Fibroblast of the aortic adventitia (primary cell): ENCODE measurements around the gene EVA1C. TPM values are rescaled to one million over a fixed set of nuclear protein-coding genes. Genes with fewer than 3 reads are reported as not detected.
"Not testable (repeated sequence)": the region's sequence is repeated elsewhere in the genome, so short reads cannot be mapped to it uniquely, and the experiment has no call there.

Source experiments
- DNase-seq: peaks from one replicate; pipeline ENCODE4 v3.0.0-alpha.2; 2010; ENCODE audit warnings: low read depth
- H3K4me3 ChIP-seq: 2 replicates; pipeline ENCODE4 v1.5.1; 2011; ENCODE audit warnings: low read depth, mild to moderate bottlenecking, control low read depth, low read length, moderate library complexity
- total RNA-seq: library from RNA; depleted of rRNA; stranded (reverse); fragments of >200 nt; gene quantifications from 2 replicates; pipeline ENCODE4 v1.2.3, GENCODE V29; 2012; ENCODE audit warnings: low replicate concordance
- TF ChIP-seq, protein P1 (sequence below): IDR thresholded peaks from 2 replicates; pipeline ENCODE4 v1.5.1; 2011; ENCODE audit warnings: mild to moderate bottlenecking, low read length, control low read depth, inconsistent platforms; ENCODE audit not compliant: insufficient read depth

Gene EVA1C
- total RNA-seq, 1 donor, result 14.5 TPM

DNA sequence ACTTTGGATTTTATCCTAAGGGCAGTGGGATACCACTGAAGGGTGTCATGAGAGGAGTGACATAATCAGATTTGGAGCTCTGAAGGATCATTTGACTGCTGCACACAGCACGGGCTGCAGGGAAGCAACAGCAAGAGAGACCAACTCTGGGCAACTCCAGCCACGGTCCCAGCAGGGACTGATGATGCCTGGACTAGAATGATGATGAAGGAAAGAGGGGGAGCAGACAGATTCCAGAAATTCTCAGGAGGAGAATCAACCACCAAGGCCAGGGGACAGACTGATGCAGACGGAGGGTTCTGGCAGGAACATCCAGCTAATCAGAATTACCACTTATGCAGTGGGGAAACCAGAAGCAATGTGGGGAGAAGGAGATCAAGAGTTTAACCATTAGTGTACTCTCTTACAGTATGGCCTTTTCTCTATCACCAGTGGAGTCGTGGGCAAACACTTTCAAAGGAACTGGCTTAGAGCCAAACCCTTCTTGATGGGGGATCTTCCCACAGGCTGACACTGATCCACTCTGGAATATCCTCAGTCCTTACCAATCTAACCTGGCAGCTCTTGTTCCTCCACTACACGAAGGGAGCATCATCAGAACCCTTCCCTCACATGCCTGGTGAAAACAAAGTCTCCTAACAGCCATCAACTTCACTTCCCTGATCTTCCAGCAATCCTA is 23.0 kb upstream of the EVA1C start:
- no peak overlapping the region for H3K4me3 ChIP-seq
- DNase-seq, result peak; percentile 39
- TF ChIP-seq, protein P1, sequence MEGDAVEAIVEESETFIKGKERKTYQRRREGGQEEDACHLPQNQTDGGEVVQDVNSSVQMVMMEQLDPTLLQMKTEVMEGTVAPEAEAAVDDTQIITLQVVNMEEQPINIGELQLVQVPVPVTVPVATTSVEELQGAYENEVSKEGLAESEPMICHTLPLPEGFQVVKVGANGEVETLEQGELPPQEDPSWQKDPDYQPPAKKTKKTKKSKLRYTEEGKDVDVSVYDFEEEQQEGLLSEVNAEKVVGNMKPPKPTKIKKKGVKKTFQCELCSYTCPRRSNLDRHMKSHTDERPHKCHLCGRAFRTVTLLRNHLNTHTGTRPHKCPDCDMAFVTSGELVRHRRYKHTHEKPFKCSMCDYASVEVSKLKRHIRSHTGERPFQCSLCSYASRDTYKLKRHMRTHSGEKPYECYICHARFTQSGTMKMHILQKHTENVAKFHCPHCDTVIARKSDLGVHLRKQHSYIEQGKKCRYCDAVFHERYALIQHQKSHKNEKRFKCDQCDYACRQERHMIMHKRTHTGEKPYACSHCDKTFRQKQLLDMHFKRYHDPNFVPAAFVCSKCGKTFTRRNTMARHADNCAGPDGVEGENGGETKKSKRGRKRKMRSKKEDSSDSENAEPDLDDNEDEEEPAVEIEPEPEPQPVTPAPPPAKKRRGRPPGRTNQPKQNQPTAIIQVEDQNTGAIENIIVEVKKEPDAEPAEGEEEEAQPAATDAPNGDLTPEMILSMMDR, result no peak

- H3K4me3 ChIP-seq, DNase-seq: not testable (repeated sequence)
These were observed 21.8 kb upstream of the EVA1C start for GRCh38 chr21:32390537-32391224.

DNA sequence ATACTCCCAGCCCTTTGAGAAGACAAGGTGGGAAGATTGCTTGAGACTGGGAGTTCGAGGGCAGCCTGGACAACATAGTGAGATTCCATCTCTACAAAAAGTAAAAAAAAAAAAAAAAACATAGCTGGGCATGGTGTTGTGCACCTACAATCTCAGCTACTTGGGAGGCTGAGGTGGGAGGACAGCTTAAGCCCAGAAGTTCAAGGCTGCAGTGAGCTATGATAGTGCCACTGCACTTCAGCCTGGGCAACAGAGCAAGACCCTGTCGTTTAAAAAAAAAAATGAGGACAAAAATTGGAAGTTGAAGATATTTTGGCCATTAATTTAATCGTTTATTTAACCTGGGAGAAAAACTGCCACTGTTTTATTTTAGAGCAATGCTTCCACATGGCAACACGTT is 20.8 kb upstream of the EVA1C start:
- TF ChIP-seq, protein P1, result no peak
- no peak for DNase-seq
- H3K4me3 ChIP-seq, result peak overlapping the region; percentile 97

DNA sequence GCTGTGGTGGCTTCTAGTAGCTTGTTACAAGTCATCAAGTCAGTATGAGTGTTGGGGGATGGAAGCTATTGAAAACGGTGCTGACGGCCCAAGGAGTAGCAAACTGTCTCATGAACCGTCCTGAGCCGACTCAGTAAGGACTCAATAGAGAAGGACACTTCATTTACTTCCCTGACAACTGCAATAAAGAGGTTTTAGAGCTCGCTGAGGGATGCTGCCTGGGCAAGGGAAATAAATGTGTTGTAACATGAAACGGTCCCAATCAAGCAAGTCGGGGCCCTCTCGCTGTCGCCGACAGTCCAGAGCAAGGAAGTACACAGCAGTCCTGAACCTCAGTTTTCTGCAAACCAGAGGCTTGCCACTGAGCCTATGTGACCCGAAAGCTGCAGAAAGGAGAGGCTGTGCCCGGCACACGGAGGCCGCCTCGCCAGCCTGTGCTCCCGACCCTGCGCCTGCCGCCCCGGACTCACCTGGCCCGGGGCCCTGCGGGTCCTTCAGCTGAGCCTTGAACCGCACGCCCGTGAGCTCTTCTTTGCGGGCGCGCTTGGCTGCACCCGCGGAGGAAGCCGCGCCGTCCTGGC is 20.1 kb upstream of the EVA1C start:
- TF ChIP-seq, protein P1, result no peak
- peak overlapping the region; percentile 97 for H3K4me3 ChIP-seq
- no peak for DNase-seq

DNA sequence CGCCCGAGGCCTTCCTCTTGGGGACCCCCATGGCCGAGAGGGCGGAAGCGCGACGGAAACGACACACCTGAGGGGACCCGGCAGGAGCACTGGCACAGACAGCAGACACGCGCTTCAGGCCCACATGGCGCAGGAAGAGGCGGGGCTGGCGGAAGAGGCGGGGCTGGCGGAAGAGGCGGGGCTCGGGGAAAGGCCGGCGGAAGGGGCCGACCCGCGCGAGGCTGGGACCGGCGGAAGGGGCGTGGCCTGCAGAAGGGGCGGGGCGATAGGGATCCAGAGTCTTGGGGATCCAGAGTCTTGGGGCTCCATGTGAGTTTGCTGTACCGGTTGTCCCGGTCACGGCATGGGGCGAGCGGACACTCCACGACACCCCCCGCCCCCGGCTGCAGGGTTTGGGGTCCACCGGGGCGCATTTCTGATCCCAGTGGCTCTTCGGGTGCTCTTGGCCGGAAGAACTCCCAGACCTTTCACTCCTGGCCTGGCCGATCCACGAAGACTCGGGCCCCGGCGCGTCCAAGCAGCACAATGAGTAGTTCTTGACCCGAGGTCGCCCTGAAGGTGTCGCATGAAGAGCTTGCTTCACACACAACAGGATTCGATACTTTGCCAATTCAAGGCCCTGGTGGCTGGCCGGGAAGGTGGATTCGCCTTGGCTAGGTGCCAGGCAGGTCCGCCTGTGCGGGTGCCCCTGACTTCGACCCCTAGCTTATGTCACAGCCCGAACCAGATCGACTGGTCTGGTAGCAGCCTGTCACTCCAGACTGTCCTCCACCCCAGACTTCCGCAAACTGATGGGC is 19.4 kb upstream of the EVA1C start, which contains the start of gene URB1:
URB1 (minus strand) TSS at position 133 of the 797 bp plus-strand sequence; CDS start at position 31, 102 bp downstream.
- H3K4me3 ChIP-seq, result peak within 1 kb of the TSS; percentile 97
- peak; percentile 72 for DNase-seq
- TF ChIP-seq, protein P1, result no peak

DNA sequence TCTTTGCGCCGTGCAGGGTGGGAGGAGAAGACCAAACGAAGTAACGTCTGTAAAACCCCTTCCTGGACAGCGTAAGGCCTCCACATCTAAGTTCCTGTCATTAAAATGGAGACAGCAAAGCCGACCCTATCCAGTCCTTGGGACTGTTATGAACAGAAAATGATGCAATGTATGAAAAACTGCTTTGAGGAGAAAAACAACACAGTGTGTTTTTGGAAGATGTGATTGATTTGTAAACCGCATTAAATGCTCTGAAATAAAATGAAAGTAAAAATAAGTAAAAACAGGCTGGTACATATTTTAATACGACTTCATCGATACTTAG is 18.9 kb upstream of the EVA1C start:
- TF ChIP-seq, protein P1, result no peak
- H3K4me3 ChIP-seq, result peak overlapping the region; percentile 97
- DNase-seq, result no peak
